ENCODE measurements around the gene RNPS1.
"Not testable (repeated sequence)": the region's sequence is repeated elsewhere in the genome, so short reads cannot be mapped to it uniquely, and the experiment has no call there.

RNPS1 gene

GRCh38 chr16:2282262-2282661, 14.3 kb upstream of the RNPS1 start:
- no peak for DNase-seq

GRCh38 chr16:2280981-2281542, 13.1 kb upstream of the RNPS1 start:
- DNase-seq: no peak

DNA sequence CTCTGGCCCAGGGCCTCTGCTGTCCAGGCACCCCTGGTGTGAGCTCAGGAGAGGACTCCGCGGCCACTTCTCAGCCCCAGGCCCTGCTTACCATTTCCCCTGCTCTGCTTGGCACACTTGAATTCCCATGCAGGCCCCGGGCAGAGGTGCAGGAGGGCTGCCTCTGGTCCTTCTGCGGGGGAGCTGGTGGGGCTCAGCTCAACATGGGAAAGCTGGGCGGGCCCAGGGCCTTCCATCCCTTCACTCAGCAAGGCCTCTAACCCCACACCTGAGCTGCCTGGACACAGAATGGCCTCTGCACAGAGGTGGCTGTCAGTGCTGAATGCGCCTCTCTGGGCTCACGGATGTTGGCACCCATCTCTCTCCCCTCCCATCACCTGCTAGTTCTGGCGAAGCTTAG, 12.5 kb upstream of the RNPS1 start:
- no peak for DNase-seq

DNA sequence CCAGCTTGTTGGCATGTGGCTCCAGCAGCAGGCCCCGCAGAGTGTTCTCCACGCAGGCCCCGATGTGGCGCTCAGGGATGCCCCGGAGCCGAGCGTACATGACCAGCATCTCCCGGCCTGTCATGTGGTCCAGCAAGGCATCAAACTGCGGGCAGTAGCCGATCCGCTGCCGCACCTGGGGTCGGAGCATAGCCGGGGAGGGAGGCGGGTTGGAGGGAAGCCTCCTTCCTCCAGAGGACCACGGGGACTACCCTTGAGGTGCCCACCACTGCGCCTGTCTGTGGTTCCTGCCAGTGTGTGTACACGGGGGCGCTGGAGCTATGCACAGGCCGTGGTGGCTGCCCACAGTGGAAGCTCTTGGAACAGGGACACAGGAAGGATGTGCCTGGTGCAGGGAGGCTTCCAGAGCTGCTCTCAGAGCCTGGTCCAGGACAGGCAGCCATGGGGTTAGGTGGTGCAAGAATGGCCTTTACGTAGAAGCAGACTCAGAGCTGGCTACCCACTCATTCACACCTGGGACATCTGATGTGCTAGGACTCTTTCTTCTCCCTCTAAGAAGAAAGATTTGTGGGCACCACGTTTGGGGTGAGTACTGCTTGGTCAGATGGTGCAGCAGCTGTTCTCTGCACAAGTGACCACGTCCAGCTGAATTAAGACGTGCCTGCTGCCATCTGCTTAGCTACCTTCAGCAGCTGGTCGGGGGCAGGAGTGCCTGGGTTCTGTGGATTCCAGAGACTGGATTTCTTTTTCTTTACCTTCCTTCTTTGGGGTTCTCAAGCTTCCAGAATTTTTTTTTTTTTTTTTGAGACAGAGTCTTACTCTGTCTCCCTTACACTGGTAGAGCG, 11.3 kb upstream of the RNPS1 start:
- no peak for DNase-seq

- no peak for DNase-seq
Observed at GRCh38 chr16:2278272-2278608, 10.3 kb upstream of the RNPS1 start.

DNA sequence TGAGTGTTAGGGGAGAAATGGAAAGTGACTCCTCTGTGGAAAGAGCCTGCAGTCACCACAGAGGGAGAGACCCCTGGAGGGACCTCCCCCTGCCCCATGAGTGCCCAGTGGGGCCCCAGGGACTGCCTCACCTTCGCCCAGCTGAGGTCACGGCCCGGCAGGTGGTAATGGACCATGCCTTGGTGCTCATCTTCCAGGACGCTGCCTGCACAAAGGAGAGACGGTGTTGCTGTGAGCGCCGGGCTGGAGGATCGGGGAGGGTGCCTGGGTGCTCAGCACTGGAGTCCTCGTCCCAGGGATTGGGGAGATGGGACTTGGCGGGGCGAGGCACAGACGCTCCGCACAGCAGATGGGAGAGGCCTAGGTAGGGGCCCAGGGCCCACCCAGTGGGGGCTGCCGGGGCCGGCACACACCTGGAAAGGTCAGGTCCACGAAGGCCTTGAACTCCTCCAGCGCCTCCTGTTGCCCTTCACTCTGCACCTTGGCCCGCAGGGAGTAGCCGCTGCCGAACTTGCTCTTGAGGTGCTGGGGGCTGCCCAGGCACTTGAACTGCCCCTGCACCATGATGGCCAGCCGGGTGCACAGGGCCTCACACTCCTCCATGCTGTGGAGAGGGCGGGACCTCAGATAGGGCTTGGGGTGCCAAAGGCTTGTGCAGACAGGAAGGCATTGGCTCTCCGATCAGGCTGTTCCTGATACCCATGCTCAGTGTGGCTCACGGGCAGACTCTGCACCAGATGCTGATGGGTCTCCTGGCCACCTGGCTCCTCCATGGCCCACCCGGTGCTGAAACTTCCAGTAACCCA, 9.7 kb upstream of the RNPS1 start:
- DNase-seq: no peak

- DNase-seq: no peak
Observed at GRCh38 chr16:2276368-2277195, 8.7 kb upstream of the RNPS1 start.

- no peak for DNase-seq
Observed at GRCh38 chr16:2275476-2276367, 7.8 kb upstream of the RNPS1 start.

- no peak for DNase-seq
Observed at GRCh38 chr16:2273931-2274330, 6.0 kb upstream of the RNPS1 start.

- DNase-seq: no peak
Observed at GRCh38 chr16:2273484-2273883, 5.6 kb upstream of the RNPS1 start.

DNA sequence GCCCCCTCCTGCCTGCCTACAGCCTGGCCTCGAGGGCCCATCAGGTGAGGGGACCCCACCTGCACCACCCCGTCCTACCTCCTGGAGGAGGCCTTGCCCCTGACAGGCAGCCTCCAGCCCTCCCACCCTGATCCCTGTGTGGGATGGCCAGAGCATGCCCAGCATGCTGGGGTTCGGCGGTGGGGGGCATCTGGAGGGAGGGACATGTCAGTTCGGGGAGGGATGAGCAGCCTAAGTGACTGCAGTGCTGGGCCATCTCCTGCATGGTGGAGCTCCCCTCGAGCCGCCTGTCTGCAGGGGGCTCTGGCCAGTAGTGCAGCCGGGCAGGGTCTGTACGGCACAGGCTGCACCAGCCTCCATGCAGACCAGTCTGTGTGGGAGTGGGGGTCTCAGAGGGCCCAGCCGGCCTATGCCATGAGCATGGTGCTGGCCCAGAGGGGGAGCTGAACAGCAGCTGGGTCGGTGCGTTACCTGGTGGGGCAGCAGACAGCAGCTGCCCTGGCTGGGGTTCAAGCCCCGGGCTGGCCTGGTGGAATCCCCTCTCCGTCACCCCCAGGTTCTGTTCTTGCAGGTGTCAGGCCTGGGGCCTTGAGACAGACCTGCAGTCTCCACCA, 4.0 kb upstream of the RNPS1 start:
- no peak for DNase-seq

GRCh38 chr16:2270588-2271470, 2.9 kb upstream of the RNPS1 start:
- DNase-seq: no peak

DNA sequence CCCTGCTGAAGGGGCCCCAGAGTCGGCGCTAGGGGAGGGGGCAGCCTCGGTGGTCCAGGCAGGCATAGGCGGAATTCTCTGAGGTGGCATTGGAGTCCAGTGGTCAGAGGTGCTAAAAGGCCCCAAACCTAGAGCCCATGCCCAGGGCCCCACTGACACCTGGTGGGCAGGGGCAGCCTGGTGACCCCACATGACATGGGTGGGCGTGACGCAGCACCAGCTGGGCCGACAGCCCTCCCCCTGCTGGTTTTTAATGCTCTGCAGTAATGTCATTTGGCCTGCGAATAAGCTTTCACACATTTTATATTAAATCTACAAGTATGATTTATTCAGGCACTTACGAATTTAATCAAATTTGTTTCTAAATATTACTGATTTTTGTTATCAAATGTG, 2.1 kb upstream of the RNPS1 start:
- no peak for DNase-seq

DNA sequence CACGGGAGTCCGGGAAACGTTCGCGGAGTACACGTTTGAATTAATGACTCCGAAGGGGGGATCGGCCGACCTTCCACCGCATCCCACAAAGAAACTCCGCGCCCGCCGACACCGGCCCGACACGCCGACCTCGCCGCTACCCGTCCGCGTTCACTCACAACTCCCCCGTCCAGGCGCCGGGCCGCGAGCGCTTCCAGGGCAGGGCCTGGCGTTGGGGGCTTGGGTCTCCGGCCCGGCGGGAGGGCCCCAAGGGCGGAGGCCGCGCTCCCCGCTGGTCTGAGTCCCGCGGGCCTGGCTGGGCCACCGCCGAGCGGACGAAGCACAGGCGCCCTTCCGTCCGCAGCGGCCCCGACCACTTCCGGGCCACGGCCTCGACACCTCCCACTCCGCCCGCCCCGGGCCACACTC, 417 bp downstream of the RNPS1 start:
- DNase-seq: not testable (repeated sequence)

GRCh38 chr16:2266887-2267286, 1.0 kb downstream of the RNPS1 start:
- DNase-seq: not testable (repeated sequence)

DNA sequence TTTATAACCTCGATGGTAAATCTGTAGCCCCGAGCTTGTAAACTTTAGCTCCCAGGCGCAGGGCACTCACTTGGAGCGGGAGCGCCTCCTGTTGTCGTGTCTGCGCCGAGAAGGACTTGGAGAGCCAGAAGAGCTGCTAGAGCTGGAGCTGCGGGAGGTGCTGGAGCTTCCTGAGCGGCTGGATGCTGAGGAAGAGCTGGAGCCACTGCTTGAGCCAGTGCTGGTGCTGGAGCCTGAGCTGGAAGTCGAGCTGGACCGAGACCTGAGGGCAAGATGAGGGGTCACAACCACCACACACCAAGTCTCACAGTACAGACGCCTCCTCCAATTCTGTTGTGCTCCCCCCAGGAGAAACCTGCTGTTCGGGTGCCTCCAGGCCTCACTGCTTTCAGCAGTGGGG, 4.9 kb downstream of the RNPS1 start:
- not testable (repeated sequence) for DNase-seq

DNA sequence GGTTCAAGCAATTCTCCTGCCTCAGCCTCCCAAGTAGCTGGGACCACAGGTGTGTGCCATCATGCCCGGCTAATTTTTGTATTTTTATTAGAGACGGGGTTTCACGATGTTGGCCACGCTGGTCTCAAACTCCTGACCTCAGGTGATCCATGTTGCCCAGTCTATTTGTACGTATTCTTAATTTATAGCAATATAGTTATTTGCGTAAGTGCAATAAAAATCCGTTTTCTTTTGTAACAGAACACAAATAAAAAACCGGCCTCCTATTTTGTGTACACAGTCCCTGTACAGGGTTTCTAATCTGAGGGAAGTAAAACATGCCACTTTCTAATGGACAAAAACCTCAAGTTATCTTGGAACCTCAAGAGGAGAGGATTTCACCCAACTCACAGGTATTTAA, 7.7 kb downstream of the RNPS1 start:
- no peak for DNase-seq

- DNase-seq: not testable (repeated sequence)
Observed at GRCh38 chr16:2258530-2258929, 9.4 kb downstream of the RNPS1 start.

GRCh38 chr16:2257726-2258125, 10.2 kb downstream of the RNPS1 start:
- DNase-seq: no peak

DNA sequence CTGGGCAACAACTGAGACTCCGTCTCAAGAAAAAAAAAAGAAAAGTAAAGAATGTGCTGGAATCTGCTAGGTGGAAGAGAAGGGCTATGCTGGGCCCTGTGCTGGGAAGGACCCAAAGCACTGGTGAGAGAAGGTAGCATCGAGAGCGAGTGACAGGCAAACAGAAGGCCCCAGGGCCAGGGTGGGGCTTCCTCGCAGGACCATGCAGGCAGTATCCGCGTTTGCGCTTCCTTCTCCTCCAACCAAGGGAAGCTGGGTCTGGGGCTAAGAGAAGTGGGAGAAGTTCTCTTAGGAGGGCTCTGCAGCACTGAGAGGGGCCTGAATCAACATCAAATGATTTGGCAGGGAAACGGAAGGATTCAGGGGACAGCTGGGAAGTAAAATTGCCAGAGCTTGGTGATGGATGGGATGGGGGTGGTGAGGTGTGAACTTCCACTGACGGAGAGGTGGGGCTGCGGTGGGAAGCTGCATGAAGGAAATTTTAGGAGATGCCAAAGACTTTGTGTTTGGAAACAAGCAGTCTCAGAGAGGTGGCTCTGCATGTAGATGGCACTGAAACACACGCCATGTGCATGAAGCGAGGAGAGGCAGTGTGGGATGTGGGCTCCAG, 11.3 kb downstream of the RNPS1 start:
- DNase-seq: no peak
